DMS53 treated with DMSO at 0.1 percent for 48 hours (cell line): ENCODE data around the gene KCNJ16.

ENCODE experiments used
- DNase-seq: peaks from one replicate; lab custom pipeline; 2025; ENCODE audit not compliant: unreplicated experiment; lab: John Stamatoyannopoulos, UW

KCNJ16 gene

DNA sequence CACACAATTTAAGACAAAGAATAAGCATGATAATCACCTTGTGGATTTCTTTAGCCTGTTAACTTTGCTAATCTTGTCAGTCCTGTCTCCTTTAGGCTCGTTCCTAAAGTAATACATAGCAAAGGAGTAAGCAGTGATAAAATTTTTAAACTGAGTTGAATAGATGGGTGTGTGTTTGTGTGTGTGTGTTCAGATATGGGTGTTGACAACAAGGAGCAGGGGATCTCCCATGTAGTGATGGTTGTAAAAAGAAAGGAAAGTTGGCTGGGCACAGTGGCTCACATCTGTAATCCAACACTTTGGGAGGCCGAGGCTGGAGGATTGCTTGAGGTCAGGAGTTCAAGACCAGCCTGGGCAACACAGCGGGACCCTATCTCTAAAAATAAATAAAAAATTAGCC is 49.7 kb downstream of the KCNJ16 start:
- no peak for DNase-seq

DNA sequence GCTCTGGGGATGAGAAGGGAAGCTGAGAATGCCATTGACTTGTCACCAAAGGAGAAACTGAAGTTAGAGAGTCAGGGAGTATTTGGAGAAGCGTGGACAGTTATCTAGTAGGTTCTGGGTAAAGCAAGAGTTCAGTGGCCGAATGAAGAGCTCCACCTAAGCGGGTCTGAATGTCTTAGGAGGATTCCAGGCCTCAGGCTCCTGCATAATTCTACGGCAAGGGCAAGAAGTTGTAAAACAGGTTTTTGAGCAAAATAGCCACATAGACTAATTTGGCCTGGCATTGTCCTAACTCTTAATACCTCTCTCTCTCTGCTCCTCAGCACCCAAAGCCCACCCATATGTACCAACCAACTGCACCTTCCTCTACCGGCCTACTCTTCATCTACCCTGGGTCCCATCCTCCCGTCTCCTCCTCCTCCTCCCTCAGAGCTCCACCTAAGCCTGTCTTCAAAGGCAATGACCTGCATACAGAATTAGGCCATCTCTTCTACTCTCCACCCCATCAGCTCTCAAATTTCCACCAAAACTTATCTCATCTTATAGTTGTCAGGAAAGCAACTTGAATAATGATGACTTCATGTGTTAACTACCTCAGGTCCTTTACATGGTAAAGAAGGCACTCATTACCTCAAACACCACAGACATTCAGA is 52.3 kb downstream of the KCNJ16 start:
- DNase-seq: no peak

DNA sequence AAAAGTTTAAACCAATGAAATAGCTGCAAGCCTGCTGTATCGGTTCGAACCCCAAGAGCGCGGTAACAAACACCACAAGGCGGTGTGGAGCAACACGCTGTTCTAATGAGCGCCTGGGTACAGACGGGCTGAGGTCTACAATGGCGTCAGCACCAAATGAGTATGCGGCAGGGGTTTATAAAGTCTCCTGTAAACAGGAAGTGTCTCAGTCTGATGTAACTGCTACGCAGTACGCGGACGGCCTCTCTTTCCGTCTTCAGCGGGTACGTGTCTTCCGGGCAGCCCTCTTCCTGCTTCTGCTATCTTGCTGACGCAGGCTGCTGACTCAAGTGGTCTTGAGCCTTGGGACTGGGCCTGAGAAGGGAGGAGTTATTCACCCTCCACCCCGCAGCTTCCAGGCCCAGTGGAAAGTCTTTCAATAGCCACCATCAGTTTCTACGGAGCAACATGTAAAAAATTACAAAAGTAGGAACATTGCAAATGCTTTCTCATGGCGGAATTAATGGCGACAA is 53.8 kb downstream of the KCNJ16 start:
- no peak for DNase-seq

DNA sequence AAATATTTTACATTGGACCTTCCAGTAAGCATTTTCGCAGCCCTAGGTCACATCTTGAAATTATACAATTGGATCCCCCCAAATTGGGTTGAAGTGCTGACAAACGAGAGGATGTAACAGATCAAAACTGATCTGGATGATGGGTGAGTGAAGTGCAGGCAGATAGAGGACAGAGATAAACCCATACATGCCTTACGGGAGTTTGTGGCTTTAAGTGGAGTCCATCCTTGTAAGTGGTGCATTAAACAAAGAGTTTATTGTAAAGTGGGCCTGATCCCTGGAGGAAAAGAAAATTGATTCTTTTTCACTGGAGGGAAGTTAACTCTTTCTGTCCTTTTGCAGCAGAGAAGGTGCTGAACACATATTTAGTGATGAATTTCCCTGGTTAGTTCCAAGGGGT is 55.3 kb downstream of the KCNJ16 start:
- no peak for DNase-seq

DNA sequence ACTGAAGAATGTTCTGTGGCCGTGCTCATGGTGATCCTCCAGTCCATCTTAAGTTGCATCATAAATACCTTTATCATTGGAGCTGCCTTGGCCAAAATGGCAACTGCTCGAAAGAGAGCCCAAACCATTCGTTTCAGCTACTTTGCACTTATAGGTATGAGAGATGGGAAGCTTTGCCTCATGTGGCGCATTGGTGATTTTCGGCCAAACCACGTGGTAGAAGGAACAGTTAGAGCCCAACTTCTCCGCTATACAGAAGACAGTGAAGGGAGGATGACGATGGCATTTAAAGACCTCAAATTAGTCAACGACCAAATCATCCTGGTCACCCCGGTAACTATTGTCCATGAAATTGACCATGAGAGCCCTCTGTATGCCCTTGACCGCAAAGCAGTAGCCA is 57.5 kb downstream of the KCNJ16 start:
- DNase-seq: no peak

DNA sequence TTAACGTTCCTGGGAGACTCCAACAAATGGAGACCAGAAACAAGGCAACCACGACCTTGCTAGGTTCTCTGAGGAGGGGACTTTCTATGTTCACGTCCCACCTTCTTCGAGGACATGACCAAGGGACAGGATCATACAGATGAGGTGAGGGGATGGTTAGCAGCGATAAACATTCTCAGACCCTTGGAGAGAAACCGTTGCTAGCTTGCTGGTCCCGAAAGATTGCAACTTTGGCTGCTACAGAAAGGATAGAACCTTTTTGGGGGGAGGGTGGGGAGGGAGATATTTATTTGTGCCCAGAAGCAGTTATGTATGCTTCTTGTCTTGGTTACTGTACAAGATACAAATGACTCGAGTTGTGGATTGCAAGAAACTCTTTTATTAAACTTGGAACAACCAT is 59.0 kb downstream of the KCNJ16 start:
- no peak for DNase-seq

DNA sequence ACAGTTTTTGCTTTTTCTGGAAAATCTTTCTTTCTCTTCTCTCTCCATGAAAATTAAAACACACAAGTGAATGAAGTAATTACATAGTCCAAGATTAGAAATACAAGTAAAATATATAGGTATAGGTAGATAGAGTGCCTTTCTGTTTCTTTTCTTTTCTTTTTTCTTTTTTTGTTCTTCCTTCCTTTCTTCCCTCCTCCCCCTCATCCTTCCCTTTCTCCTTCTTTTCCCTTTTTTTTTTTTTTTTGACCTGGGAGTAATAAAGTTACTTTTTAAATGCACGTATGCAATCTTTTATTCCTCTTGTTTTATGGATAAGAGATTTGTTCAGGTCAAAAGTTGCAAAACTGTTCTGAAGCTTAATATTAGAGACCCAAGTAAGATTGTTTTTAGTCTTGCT is 59.8 kb downstream of the KCNJ16 start:
- DNase-seq: no peak

DNA sequence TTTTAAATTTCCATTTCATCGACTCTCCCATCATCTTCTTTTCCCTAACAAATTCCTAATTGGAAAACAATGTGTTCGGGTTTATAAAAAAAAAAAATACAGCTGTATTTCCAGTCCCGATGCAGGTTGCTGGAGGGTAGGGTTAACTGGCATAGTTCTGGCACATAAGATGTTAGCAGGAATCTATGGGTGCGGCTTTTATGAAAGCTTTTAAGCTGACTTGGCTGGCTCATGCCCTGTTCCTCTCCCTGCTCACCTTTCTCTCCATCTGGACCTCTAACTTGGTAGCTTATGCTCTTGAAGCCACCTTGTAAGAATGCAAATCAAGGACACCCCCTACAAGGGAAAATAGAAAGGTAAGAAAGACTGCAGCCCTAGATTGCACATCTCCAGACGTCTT is 61.1 kb downstream of the KCNJ16 start:
- no peak for DNase-seq

DNA sequence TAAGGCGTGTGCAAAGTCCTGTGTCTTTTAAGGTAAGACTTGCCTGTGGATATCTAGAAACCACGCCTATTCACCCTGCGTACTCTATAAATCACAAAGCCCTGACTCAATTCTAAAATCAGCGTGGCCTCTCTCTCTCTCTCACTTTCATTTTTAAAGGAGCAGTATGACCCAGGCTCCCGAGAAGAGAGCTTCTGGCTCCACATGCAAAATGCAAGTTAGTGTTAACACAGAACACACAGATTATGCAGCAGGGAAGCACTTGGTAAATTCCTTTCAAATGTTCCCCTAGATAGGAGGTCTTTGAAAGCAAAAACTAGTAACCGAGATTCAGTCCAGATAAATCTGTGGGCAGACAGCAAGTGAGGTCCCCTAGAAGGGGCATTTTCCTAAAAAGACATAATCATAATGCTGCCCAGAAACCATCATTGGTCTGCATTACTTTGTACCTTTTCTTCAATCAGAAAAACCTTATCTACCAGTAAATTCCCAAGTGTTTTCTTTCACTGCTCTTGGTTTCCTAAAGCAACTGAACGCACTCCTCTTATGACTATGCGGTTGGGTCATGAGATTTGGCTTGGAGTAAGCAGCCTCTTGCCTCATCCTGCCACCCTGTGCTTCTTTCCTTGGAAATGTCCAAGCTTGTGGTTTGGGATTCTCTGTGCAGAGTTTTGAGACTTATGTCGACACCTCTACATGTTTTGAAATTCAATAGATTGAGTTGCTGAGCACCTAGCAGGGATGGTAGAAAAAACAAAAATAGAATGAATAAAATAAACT is 62.6 kb downstream of the KCNJ16 start:
- DNase-seq: no peak

DNA sequence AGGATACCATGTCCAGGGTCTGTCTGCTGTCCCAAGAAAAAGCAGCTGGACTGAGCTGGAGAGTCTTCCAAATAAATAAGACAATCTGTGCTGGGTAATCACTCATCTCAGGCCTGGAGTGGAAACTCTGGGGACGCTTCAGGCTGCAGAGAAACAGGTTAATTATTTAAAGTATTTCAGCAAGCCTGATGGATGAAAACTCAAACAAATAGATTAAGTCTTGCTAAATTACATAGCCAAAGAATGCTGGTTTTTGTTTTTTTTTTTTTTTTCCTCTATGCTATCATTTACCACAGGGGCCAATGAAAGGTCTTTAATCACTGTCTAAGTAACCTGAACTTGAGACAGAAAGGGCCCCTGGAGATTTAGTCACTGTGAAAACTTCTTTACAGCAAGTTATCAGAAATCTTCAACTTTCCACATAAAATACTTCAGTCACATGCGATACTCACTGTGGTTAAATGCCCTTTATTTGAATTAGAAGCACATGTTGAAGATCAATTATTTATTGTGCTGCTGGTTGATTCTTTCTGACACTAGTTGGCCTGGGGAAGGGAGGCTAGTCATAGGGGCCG is 63.4 kb downstream of the KCNJ16 start:
- no peak for DNase-seq

DNA sequence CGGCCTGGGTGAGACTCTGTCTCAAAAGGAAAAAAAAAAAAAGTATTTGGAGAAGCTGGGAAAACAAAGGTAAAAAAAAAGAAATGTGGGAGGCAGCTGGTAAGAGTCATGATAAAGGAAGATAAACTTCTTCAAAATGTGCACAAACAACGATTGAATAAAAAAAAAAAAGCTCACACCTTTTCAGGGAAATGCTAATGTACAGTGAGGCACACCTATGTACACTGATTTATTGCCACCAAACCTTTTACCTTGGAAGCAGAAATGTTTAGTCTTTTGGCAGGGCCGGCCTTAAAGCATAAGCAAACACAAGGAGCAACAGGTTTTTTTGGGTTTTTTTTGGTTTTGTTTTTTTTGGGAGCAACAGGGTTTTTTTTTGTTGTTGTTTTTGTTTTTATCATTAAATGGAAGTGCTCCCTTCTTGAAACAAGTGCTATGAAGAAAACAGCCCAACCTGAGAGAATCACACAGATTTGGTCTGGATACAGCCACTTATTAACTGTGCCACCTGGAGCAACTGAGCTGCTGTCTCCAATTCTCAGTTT is 64.5 kb downstream of the KCNJ16 start:
- no peak for DNase-seq

DNA sequence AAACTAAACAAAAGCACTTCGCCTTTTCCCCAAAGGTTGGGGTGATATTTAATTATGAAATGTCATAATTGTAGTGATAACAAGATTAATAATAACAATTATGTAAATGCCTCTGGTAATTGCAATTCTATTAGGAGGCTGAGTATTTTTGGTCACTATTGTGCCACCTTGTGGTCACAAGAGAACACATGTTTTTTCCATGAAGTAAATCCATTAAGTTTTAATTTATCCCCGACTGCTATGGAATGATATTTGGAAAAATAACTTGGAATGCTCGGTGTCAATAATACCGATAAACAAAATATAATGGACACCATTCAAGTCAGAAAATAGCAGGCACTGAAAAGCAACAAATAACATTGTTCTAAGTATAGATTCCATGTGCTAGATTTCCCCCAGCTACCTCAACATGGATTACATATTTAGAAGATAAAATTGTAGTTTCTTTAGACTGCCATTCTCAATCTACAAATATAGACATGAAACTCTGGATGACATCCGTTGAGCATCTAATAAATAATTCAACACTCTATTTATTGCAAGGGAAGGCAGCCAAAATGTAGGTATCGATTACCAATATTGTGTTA is 69.3 kb downstream of the KCNJ16 start:
- peak; percentile 12 for DNase-seq

DNA sequence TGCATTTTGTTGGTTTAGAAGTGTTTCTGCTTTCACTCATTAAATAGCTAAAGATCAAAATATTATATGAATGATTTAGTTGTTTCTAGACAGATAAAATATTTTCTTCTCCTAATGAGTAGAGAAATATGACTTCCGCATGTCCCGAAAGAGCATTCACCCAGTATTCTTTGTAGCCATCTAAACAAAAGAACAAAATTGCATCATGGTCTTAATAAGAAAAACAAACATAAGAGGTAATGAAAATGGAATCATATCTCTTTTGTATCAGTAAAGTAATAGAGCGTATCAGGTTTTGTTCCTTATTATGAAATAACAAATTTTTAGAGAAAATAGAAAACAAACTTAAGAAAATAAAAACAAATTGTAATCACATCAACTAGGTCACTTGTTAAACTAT is 78.2 kb downstream of the KCNJ16 start:
- no peak for DNase-seq

DNA sequence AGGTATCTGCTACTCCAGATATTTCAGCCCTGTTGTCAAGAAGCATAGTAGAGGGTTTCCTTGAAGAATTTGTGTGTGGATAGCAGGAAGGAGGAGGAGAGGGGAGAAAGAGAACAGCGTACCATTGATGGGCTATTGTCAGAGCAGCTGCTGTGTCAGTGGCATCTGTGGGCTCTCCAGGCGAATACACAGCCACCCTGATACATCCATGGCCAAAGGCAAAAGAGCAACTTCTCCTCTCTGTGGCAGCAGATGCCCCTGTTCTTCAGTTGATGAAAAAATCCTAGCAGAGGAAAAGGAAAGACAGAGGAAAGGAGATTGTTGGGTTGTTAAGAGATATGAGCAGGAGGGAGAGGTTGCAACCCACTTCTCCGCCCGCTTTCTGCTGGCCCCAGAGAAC is 82.1 kb downstream of the KCNJ16 start:
- no peak for DNase-seq

DNA sequence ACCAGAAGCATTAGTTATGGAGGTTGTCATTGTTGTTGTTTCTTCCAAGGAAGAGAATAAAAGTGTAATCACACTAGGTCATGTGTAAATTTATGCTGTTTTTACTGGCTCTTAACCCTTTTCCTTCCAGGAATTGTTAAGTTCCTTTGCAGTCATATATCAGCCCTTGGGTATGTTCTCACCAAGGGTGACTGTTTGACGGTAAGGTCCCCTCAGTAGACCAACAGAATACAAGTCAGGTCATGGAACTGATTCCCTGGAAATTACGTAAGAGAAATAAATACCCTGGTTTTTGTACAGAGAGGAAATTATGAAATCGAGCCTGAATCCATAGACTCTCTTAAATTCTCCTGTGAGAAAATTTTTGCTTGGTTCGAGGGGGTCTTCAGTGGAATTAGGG is 83.2 kb downstream of the KCNJ16 start:
- DNase-seq: no peak

DNA sequence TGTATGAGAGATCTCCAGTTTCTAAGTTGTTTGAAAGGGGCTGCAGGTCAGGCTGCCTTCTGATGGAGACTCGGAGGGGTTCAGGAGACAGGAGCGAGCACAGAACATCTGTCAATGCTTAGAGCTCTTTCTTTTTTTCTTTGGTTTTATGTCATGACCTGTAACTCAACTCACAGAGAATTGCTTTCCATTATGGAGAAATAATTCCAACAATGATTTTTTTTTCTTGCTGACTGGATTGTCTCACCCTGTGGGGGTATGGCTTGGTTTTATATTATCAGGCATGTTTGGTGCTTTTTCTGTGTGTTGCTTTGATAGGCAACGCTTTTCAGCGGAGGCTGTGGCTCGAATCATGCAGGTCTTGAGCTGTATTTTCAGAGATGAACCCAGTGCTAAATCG is 83.6 kb downstream of the KCNJ16 start:
- DNase-seq: no peak

DNA sequence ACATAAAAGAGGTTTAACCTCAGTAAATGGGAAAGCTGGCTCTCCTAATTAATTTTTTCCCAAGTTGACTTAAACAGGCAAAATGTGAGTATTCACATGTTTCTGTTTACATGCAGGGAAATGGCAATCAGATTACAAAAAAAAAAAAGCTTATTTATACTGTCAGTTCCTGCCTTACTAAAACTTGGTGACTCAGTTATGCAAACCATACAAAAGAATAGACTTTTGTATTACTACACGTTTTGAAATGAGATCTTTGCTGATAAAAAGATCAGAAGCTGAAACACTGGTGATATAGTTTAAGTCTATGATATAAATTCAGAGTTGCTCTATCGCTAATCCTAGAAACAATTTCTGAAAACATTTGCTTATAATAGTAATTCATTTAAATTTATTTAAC is 85.0 kb downstream of the KCNJ16 start:
- DNase-seq: no peak

DNA sequence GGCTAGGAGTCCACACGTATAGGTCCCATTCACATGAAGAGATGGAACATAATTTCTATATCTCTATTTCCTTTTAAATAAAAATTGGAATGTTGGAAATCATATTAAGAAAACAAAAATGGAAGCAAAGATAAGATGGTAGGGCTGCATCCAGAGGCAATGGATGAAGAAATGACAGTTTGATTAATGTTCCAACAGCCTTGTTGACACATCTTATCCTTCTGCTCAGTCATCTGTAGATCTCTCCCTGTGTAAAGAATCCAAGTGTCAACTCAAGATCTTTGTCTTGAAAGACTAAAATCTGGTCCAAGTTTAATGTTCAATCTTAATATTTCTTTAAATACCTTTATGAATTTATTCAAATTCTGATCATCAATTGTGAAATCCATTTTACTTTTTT is 86.5 kb downstream of the KCNJ16 start:
- no peak for DNase-seq

DNA sequence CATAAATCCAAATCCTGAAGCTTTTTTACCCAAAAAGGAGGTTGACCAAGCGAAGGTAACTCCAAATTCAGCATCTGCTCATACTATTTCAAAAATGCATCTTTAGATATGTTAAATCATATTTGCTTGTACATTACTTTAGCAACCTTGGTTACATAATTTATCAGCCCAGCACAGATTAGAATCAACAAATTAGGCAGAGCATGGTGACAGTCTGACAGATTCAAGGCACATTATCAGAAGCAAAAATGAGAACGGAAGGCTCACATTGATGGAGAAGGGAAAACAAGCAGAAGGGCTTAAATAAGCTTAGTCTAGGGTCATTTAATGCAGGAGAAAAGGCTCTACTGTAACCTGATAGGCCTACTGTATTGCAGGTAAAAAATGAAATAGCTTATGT is 90.4 kb downstream of the KCNJ16 start:
- DNase-seq: no peak

DNA sequence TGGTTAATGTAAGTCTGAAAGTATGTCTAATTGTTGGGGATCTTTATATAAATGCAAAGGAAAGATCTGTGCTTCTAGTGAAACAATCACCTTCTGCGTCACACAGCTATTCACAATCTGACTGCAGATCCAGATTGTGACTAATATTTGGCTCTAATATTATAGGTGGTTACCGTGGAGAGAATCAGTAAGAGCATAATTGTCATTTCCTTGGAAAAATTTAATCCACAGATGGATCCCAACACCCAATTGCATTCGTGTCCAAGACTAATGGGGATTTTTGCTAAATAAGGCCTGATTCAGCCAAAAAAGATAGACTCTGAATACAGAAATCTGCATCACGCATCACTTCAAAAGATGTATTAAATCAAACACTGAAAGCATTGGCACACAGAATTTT is 91.6 kb downstream of the KCNJ16 start:
- DNase-seq: no peak

DNA sequence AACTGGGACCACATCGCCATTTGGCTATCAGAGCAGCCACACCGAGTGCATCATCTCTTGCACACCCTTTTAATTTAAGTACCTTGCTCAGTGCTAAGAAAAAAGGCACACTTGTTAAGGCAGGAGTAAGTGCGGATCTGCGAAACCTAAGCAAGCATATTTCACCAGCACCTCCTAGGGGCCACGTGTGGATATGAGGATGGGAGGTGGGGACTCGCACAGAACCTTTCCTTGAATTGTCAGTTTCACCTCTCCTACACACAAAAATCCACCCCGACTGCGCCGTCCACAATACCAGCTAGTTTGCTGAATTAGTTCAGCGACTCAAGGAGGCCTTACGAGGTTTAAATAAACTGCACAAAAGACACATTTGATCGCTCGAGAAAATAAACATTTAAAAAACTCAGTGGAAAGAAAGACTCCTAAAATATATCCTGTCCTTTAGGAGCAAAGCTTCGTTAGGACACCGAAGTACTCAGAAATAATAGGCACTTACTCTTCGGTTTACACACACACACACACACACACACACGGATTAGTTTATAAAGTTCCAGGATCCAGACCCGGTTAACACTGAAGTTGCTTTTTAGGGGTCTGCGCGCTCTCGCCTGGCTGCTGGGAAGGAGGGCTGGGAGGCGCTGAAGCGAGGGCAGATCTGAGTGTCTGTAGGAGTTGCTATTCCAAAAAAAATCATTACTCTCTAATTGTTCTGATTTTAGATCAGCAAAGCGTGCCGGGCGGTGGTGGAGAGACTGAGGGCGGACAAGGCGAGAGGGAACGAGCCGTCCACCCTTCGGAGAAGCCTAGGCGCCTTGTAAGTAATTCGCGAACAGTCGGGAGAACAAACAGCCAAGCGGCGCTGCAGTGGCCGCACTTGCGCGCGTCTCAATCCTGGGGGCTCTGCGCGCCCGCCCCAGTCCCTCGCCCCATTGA is 93.3 kb downstream of the KCNJ16 start:
- peak; percentile 70 for DNase-seq
